Neural cell (in vitro differentiated cells): ENCODE measurements around the gene SPP2. TPM values are rescaled to one million over a fixed set of nuclear protein-coding genes. Genes with fewer than 3 reads are reported as not detected.

Experiments
- H2AFZ ChIP-seq: fragments of 200-600, 300-800 bp; sonication (generic), shearing (Covaris generic); 2 replicates; pipeline ENCODE4 v1.6.0; 2014; ENCODE audit warnings: low read depth, mild to moderate bottlenecking, antibody characterized with exemption, low read length, moderate library complexity
- H3F3A ChIP-seq: fragments of 200-600 bp; shearing (Covaris generic); 2 replicates; pipeline ENCODE4 v1.6.1; 2016; ENCODE audit warnings: mild to moderate bottlenecking, moderate library complexity, mixed read lengths, antibody characterized with exemption, low read length; ENCODE audit not compliant: insufficient read depth, poor library complexity, severe bottlenecking
- H3K27ac ChIP-seq: fragments of 200-600, 300-800 bp; sonication (generic), shearing (Covaris generic); 2 replicates; pipeline ENCODE4 v1.5.1; 2014; ENCODE audit warnings: mild to moderate bottlenecking, low read length, moderate library complexity
- H3K27me3 ChIP-seq: fragments of 300-800, 200-600 bp; sonication (generic), shearing (Covaris generic); 2 replicates; pipeline ENCODE4 v1.6.0; 2014; ENCODE audit warnings: mild to moderate bottlenecking, low read depth, low read length, moderate library complexity; ENCODE audit not compliant: insufficient read depth
- H3K36me3 ChIP-seq: fragments of 300-800, 200-600 bp; sonication (generic), shearing (Covaris generic); 2 replicates; pipeline ENCODE4 v1.5.1; 2014; ENCODE audit warnings: mild to moderate bottlenecking, antibody characterized with exemption, low read length, moderate library complexity; ENCODE audit not compliant: insufficient read depth
- H3K4me2 ChIP-seq: fragments of 300-800, 200-600 bp; sonication (generic), shearing (Covaris generic); 2 replicates; pipeline ENCODE4 v1.6.0; 2014; ENCODE audit warnings: mild to moderate bottlenecking, low read length
- H3K4me3 ChIP-seq: fragments of 300-800, 200-600 bp; sonication (generic), shearing (Covaris generic); 2 replicates; pipeline ENCODE4 v1.5.1; 2014; ENCODE audit warnings: mild to moderate bottlenecking, low read length, moderate library complexity
- H3K79me2 ChIP-seq: fragments of 200-600 bp; shearing (Covaris generic); replicated peaks from 2 replicates; pipeline ENCODE4 v1.6.0; 2014; ENCODE audit warnings: mild to moderate bottlenecking, low read length, moderate library complexity; ENCODE audit not compliant: insufficient read depth
- H3K9ac ChIP-seq: fragments of 300-800, 200-600 bp; sonication (generic), shearing (Covaris generic); 2 replicates; pipeline ENCODE4 v1.6.1; 2016; ENCODE audit warnings: mild to moderate bottlenecking, low read length, mixed read lengths
- H3K9me2 ChIP-seq: fragments of 200-600 bp; shearing (Covaris generic); 2 replicates; pipeline ENCODE4 v1.6.1; 2016; ENCODE audit warnings: mild to moderate bottlenecking, low read length, mixed read lengths; ENCODE audit not compliant: insufficient read depth
- H3K9me3 ChIP-seq: fragments of 200-600, 300-800 bp; sonication (generic), shearing (Covaris generic); 2 replicates; pipeline ENCODE4 v1.6.1; 2016; ENCODE audit warnings: mild to moderate bottlenecking, mixed run types, low read length, moderate library complexity, mixed read lengths
- H4K20me1 ChIP-seq: fragments of 200-600 bp; shearing (Covaris generic); 2 replicates; pipeline ENCODE4 v1.6.1; 2016; ENCODE audit warnings: mild to moderate bottlenecking, mixed run types; ENCODE audit not compliant: insufficient read depth
- CTCF ChIP-seq: fragments of 450-650 bp; IDR thresholded peaks from 2 replicates; pipeline ENCODE4 v1.5.1; 2014; ENCODE audit warnings: antibody characterized with exemption, mild to moderate bottlenecking, moderate library complexity; ENCODE audit not compliant: poor library complexity, severe bottlenecking
- EP300 ChIP-seq: fragments of 450-650 bp; conservative IDR thresholded peaks from 2 replicates; pipeline ENCODE4 v1.6.1; 2014; ENCODE audit warnings: antibody characterized with exemption, mild to moderate bottlenecking, moderate library complexity; ENCODE audit not compliant: poor library complexity, severe bottlenecking
- EZH2 ChIP-seq: fragments of 200-600, 300-800 bp; shearing (Covaris generic), sonication (generic); IDR thresholded peaks from 2 replicates; pipeline ENCODE4 v1.6.1; 2014; ENCODE audit warnings: antibody characterized with exemption, low read length, borderline replicate concordance, mild to moderate bottlenecking; ENCODE audit not compliant: insufficient read depth, poor library complexity, severe bottlenecking
- MXI1 ChIP-seq: fragments of 450-650 bp; conservative IDR thresholded peaks from 2 replicates; pipeline ENCODE4 v1.6.1; 2014; ENCODE audit warnings: antibody characterized with exemption, mild to moderate bottlenecking; ENCODE audit not compliant: poor library complexity, severe bottlenecking
- POLR2AphosphoS5 ChIP-seq: IDR thresholded peaks from 2 replicates; pipeline ENCODE4 v1.6.1; 2012
- RAD21 ChIP-seq: fragments of 450-650 bp; conservative IDR thresholded peaks from 2 replicates; pipeline ENCODE4 v1.6.1; 2014; ENCODE audit warnings: antibody characterized with exemption, mild to moderate bottlenecking, moderate library complexity
- REST ChIP-seq: IDR thresholded peaks from 2 replicates; pipeline ENCODE4 v1.6.1; 2012; ENCODE audit warnings: borderline replicate concordance
- SMC3 ChIP-seq: fragments of 450-650 bp; conservative IDR thresholded peaks from 2 replicates; pipeline ENCODE4 v1.6.1; 2014; ENCODE audit warnings: antibody characterized with exemption, mild to moderate bottlenecking, moderate library complexity; ENCODE audit not compliant: poor library complexity
- TAF1 ChIP-seq: IDR thresholded peaks from 2 replicates; pipeline ENCODE4 v1.6.1; 2012; ENCODE audit warnings: low read depth
- polyA plus RNA-seq: library from polyadenylated mRNA; depleted of rRNA; stranded (reverse); fragments of >200 nt; gene quantifications from 2 replicates; pipeline ENCODE4 v1.2.3, GENCODE V29; 2014

The SPP2 gene
- polyA plus RNA-seq, 1 donor from 2014 or later, result not detected

GRCh38 chr2:234116010-234116409 lies 65.5 kb downstream of the SPP2 start:
- no peaks in the 10 kb centered on the region for H3K27me3 ChIP-seq
- no peaks in the 10 kb centered on the region for H3F3A ChIP-seq
- TF ChIP-seq MXI1 (no peak), RAD21 (no peak), SMC3 (no peak), CTCF (no peak), REST (no peak), TAF1 (no peak), EP300 (no peak), EZH2 (no peak), POLR2AphosphoS5 (no peak)
- no peaks in the 10 kb centered on the region for H3K9me3 ChIP-seq
- H3K9ac ChIP-seq, result no peak overlapping the region
- H3K36me3 ChIP-seq, result no peaks in the 10 kb centered on the region
- H3K79me2 ChIP-seq, result no peaks in the 10 kb centered on the region
- no peak overlapping the region for H3K4me2 ChIP-seq
- H3K9me2 ChIP-seq, result no peaks in the 10 kb centered on the region
- no peaks in the 10 kb centered on the region for H4K20me1 ChIP-seq
- H3K27ac ChIP-seq, result no peak overlapping the region
- H3K4me3 ChIP-seq, result no peak overlapping the region
- no peak overlapping the region for H2AFZ ChIP-seq

DNA sequence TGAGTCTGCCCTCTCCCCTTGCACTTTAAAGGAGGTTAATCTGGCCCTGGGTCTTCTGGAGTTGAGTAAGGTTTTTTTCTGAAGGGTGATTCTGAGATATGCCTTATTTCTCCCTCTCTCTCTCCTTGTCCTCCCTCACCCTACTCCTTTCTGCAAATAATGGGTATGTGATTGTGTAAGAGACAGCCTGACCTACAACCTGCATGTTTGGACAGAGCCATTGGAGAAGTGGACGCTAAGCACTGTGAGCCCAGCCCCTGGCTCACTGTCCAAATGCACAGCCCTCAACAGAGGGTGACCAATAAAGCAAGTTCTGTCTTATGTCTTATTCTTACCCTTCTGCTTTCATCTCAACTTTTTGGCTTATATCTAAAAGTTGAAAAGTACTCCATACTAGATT lies 71.5 kb downstream of the SPP2 start:
- Histone ChIP-seq H4K20me1 (no peaks in the 10 kb centered on the region), H3K4me3 (no peak overlapping the region), H3K9ac (no peak overlapping the region), H3K27me3 (no peaks in the 10 kb centered on the region), H3F3A (no peaks in the 10 kb centered on the region), H3K9me3 (no peaks in the 10 kb centered on the region), H3K36me3 (no peaks in the 10 kb centered on the region), H2AFZ (no peak overlapping the region), H3K9me2 (no peaks in the 10 kb centered on the region), H3K27ac (no peak overlapping the region), H3K4me2 (no peak overlapping the region), H3K79me2 (no peaks in the 10 kb centered on the region)
- TF ChIP-seq EZH2 (no peak), TAF1 (no peak), REST (no peak), POLR2AphosphoS5 (no peak), EP300 (no peak), MXI1 (no peak), RAD21 (no peak), CTCF (no peak), SMC3 (no peak)
